GM18520 (cell line): ENCODE data around the gene PPP2R3B.
"Not testable (repeated sequence)": the region's sequence is repeated elsewhere in the genome, so short reads cannot be mapped to it uniquely, and the experiment has no call there.

Source experiments
- ATAC-seq: cut with Tn5 transposase; IDR thresholded peaks from one replicate; pipeline ENCODE4 v1.9.1; 2021; ENCODE audit not compliant: unreplicated experiment

The PPP2R3B gene

DNA sequence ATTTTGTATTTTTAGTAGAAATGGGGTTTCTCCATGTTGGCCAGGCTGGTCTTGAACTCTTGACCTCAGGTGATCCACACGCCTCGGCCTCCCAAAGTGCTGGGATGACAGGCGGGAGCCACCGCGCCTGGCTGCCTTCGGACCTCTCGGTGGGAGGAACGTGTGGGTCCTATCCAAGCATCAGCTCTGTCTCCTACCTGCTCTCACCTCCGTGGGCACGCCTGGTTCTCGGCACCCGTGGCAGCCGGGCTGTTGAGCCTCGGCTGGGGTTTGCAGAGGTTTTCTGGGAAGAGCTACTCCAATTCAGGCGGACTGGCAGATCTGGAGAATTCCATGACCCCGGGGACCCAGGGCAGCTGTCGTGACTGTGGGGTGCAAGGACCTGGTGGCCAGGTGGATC is 23.6 kb upstream of the PPP2R3B start:
- ATAC-seq = no peak

DNA sequence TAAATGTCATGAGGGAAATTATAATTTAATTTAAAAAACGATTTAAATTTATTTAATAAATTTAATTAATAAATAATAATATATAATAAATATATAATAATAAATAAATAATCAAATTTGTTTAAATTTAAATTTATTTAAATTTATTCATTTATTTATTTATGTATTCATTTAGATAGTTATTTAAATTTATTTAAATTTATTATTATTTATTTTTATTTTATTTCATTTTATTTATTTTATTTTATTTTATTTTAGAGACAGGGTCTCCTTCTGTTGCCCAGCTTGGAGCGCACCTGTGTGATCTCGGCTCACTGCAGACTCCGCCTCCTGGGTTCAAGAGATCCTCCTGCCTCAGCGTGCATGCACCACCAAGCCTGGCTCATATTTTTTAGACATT is 18.4 kb upstream of the PPP2R3B start:
- ATAC-seq = no peak

DNA sequence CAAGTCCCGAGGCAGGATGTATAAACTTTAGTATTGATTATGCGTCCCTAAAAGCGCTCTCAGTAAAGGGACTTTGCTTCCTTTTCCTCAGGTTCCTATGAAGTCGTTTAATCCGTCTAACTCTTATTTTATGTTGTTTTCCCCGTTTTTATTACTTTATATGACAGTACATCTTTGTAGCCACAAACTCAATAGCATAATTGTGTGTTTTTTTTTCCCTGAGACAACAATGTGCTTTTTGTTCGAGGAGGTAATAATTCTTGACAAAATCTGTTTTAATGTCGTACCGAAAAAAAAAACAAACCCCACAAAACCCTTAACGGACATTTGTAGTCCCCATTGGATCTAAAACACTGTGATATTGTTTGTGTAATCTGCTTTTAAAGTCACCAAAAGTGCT is 17.9 kb upstream of the PPP2R3B start:
- no peak for ATAC-seq

DNA sequence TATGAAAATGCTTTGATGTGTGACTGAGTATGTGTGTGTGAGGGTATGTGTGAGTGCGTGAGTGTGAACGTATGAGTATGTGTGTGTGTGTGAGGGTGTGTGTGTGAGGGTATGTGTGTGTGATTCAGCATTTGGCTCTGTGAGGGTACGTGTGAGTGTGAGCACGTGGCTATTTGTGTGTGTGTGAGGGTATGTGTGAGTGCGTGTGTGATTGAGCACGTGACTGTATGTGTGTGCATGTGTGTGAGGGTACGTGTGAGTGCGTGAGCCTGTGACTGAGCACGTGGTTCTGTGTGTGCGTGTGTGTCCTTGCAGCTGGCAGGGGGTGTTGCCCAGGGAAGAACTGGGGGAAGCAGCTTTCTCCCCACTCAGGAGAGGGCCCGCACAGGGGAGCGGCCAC is 16.1 kb upstream of the PPP2R3B start:
- no peak for ATAC-seq

DNA sequence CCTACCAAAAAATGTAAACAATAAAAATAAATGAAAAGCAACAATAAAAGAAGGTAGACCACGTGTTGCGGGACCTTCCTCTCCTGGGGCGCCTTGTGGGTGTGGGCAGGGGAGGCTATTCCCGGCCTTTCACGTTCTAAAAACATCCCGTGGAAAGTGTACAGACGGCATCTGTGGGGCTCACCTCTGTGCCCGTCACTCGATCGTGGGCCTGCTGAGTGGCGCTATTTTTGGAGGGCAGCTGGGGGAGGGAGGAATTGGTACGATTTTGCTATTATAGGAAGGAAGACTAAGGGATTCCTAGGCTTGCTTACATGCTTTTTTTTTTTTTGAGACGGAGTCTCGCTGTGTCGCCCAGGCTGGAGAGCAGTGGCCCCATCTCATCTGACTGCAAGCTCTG is 13.6 kb upstream of the PPP2R3B start:
- no peak for ATAC-seq

DNA sequence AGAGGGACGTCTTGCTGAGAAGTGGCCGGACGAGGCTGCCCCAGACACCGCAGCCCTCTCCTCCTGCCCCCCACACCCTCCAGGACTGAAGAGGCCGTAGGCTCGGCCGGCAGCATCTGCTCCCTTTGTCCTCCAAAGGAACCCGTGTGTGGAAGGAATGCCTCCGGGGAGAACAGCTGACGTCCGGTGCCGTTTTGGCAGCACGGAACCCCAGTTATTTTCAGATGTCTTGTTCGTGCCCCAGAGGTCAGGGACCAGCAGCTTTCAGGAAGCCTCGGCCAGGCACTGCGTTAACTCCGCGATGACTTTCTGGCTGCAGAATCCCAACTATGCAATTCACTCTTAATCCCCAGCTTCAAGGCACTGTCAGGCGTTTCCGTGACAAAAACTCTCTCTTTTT is 10.9 kb upstream of the PPP2R3B start:
- no peak for ATAC-seq

DNA sequence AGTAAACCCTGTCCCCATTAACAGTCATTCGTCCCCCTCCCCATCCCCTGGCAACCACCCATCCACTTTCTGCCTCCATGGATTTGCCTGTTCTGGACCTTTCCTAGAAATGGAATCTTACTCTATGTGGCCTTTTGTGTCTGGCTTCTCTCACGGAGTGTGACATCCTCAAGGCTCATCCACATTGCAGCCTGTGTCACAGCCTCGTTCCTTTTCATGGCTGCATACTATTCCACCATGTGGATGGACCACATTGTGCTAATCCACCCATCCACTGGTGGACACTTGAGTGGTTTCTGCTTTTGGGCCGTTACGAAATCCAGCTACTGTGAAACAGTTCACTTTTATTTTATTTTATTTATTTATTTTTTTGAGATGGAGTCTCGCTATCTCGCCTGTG is 8.1 kb upstream of the PPP2R3B start:
- ATAC-seq = no peak

DNA sequence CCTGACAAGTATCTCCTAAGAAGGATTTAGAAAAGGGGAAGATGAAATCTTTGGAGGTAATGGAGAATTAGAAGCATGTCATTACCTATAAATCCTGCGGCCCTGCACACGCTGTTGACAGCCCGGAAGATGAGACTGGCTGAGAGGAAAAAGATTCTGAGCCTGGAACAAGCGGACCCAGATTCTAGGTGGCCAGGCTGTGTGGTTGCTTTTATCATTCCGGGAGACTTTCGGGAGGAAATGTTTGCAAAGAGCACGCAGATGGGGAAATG is 5.8 kb upstream of the PPP2R3B start:
- ATAC-seq = no peak

DNA sequence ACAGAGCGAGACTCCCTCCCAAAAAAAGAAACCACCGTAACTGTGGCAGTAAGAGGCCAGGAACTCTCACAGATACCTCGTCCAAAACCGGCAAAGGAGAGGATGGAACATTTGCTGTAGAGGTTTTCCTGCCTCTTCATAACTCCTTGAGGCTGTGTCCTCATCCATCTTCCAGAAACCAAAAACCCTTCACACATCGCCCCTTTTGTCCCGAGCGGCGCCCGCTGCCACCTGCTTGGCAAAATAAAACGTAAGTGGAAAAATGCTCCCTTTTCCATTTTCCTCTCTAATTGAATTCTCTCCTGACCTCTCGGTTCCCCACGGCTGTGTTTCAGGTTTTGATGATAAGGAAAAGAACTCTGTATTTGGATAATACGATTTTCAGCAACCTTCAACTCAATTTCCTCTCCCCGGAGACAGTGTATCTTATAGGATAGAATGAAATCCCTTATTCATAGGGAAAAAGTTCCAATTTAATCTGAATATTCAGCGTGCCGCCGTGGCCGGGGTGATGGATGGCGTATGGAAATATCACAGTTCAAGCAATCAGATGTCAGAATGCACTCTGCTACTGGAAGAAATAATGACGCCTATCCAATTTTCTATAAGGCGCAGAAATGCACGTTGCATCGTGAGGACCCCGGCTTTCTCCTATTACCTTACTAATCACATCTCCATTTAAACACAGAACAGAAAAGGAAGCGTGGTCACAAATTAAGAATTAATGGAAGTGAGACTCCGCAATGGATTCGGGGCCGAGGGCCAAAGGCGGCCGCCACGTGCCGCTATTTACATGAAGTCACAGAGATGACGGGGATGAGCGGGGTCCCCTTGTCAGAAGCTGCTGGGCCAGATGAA is 5.2 kb upstream of the PPP2R3B start:
- ATAC-seq = no peak

DNA sequence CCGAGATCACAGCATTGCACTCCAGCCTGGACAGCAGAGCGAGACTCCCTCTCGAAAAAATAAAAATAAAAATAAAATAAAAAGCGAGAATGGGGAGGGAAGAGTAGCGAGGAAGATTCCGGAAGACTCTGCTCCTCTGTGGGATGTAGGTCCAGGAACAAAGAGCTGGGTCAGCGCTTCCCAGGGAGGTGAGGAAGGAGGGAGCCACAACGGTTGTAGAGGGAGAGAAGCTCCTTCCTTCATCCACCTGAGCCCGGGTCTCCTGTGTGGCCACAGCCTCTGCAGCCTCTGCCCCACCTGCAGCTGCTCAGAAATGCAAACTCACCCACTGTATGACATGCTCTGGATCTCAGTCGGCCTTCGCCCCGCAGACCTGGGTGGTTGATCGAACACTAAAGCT is 3.8 kb upstream of the PPP2R3B start:
- ATAC-seq = no peak

DNA sequence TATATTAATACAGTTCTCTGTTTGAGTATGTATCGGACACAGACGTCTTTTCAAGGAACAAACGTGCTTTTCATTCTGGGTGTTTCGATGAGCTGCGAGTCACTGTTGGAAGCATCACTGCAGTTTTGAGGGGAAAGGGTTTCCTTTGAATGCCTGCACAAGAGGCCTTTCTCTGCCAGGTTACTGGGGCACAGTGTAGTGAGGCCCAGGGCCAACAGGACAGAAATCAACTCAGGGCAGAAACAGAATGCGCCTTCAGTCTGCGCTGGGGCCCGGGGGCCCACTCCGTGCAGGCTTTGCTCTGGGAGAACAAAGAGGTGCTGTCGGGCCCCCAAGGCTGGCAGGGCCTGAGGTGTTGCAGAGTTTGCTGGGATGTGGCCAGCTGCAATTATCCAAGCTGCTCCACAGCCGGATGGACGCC is 2.3 kb upstream of the PPP2R3B start:
- ATAC-seq = no peak

DNA sequence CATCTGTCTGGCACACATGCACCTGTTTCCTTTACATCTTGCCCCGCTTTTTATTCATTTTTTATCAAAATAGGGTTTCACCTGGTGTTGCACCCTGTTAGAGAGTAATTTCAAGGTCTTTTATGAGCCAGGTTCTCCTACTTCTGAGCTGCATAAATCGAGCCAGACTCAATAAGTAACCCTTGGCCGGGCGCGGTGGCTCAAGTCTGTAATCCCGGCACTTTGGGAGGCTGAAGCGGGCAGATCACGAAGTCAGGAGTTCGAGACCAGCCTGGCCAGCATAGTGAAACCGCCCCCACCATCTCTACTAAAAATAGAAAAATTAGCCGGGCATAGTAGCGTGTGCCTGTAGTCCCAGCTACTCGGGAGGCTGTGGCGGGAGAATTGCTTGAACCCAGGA is 1.0 kb upstream of the PPP2R3B start:
- ATAC-seq = no peak

DNA sequence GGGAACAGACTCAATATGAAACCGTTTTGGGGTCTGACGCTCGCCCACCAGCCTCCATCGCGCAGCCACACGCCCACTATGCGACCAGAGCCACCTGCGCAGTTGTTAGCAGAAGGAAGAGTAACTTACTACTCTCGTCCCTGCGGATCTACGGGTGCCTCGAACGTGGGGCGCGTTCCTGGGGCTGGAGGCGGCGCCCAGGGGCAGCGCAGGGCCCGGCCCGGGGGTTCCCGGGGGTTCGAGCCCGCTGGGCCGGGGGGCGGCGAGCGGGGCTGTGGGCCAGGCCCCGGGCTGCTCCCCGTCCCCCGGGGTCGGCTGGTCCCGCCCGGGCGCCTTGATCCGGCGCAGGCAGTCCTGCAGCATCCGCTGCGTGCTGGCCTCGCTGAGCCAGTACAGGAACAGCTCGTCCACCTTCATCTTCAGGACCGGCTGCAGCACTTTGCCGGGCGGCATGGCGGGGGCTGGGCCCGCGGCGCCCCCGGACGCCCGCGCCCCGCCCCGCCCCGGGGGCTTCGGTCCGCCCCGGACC is 404 bp downstream of the PPP2R3B start:
- peak; percentile 19 for ATAC-seq

DNA sequence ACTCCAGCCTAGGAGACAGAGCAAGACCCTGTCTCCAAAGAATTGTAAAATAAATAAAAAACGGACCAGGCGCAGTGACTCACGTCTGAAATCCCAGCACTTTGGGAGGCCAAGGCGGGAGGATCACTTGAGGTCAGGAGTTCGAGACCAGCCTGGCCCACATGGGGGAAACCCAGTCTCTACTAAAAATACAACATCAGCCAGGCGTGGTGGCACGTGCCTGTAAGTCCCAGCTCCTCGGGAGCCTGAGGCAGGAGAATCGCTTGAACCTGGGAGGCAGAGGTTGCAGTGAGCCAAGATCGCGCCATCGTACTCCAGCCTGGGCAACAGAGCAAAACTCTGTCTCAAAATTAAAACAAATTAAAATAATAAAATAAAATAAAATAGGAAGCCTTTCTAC is 971 bp downstream of the PPP2R3B start:
- not testable (repeated sequence) for ATAC-seq

DNA sequence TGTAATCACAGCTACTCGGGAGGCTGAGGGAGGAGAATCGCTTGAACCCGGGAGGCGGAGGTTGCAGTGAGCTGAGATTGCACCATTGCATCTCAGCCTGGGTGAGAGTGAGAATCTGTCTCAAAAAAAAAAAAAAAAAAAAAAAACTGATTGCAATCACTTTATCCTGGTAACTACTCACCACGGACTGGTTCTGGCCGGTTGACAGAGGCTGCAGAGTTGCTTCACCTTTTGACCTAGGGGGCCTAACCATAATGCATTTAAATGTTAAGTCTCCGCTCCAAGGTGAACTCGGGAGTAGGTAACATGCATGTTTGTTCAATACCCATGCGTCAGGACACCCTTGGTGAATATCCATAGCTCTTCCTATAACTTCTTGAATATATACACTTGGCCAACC is 1.8 kb downstream of the PPP2R3B start:
- no peak for ATAC-seq

DNA sequence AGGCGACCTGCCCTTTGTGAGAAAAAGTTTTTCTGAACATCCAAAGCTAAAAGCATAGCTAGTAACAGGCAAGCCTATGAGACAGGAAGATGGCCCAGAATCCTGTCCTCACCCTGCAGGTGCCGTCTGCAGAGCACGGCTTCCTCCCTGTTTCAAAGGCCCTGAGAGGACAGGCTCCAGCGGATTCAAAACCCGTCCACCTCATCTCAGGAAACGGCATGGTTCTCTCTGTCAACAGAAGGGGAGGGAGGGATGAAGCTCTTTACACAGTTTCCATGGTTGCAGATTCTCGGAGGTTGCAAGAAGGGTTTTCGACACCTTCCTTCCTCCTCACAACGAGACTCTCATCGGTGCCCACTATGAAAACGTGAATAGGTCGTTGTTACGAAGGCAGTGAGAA is 8.3 kb downstream of the PPP2R3B start:
- ATAC-seq = no peak

DNA sequence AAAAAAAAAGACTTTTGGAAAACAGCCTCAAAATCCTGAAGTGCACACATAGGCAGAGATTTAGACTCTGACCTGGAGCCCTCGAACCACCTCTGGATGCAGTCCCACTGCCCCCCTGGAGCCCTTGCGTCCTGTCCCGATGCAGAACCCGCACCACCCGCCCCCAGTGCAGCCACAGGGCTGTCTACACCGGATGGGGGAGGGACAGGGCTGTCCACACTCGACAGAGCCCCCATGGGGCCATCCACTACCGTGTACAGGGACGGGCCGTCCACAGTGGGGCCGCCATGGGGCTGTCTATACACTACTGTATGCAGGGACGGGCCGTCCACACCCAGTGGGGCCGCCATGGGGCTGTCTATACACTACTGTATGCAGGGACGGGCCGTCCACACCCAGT is 10.5 kb downstream of the PPP2R3B start:
- ATAC-seq = not testable (repeated sequence)

DNA sequence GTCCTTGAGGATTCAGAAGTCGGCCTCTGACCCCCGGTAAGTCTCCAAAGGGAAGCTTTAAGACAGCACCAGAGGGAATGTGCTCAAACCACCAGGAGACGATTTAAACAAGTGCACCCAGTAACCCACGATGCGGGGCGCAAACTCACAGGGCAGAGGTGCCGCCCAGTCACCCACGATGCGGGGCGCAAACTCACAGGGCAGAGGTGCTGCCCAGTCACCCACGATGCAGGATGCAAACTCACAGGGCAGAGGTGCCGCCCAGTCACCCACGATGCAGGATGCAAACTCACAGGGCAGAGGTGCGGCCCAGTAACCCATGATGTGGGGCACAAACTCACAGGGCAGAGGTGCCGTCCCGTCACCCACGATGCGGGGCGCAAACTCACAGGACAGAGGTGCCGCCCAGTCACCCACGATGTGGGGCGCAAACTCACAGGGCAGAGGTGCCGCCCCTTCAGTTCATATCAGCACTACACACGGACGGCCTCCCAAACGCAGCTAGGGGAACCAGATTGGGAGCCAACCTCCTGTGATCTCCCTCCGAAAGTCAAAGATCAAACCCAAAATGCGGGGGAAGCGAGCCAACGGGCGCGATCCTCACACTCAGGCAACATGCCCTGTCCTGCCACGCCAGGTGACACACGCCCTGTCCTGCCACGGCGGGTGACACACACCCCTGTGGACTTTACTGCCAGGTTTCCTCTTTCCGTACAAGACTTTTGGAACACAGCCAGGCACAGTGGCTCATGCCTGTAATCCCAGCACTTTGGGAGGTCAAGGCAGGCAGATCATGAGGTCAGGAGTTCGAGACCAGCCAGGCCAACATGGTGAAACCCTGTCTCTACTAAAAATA is 11.3 kb downstream of the PPP2R3B start:
- ATAC-seq = no peak

DNA sequence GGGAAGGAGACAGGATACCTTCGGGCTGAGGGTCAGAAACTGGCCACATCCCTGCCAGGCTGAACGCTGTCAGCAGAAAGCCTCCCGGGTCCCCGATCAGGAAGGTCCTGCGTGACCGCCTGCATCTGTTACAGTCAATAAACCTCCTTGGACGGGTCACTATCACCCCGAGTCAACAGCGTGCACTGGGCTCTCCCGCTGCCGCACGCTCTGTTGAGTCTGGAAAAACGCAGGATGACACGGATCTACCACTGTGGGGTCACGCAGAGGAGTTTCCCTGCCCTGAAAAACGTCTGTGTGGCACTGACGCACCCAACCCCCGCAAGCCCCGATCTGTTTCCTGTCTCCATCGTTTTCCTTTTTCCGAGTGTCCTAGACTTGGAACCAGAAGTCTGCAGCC is 12.1 kb downstream of the PPP2R3B start:
- no peak for ATAC-seq

DNA sequence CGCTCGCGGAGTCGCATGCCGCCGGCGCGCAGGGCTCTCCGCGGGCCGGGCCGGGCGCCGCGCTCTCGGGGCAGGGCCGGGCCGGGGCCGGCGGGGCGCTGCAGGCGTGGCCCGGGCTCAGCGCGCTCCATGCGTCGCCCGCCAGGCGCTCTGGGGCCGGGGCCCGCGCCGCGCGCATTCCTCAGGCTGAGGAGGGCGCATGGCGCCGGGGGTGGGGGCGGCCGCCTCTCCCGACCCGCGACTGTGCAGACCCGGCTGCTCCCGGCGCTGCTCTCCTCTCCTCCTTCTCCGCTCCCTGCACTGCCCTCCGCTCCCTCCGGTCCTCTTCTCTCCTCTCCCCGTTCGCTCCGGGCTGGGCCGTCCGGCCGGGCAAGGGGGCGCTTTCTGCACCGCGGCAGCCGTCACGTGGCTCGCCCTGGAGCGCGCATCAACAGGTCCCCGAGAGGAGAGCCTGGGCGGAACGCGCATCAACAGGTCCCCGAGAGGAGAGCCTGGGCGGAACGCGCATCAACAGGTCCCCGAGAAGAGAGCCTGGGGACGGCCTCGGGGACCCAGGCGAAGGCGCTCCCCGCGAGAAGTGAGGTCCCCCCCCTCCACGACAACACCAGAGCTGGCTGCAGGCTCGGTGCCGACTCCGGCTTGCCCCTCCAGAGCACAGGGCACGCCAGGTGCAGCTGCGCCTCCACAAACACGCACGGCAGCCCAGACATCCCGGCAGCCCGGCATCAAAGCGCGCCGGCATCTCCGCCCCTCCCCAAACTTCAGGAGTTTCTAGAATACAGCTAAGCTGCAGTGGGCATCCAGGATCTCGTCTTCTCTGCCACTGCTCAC is 12.9 kb downstream of the PPP2R3B start:
- no peak for ATAC-seq

DNA sequence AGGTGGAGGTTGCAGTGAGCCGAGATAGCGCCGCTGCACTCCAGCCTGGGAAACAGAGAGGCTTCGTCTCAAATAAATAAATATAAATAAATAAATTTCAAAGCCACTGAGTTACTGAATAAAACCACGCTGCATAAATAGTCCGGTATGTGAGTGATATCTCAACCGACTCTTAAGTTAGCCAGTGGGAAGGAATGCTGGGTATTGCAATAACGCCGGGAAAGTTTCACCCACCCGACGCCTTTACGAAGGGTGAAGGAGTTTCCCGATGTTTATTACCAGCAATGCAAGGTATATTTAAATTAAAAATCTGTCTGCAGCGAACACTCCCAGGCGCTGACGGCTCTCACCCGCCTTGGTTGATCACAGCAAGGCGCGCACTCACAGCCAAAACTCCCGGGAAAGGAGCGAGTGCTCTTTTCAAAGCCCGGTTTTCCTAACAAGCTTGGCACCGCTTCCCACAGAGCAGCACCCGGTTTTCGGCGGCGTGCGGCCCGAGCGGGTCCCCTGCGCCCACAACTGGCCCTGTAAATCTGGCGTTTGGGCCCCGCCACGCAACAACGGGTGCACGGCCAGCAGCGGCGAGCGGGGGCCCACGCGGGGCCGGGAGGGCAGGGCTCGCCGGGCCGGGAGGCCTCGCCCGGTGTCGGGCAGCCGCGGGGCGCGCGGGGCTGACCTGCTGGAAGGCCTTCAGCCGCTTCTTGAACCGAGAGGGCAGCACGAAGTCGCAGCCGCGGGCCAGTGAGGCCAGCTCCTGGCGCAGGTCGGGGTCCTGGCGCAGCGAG is 13.7 kb downstream of the PPP2R3B start:
- no peak for ATAC-seq
